GM18909 (cell line): ENCODE results near the gene TUSC2.
"Not testable (repeated sequence)": the region's sequence is repeated elsewhere in the genome, so short reads cannot be mapped to it uniquely, and the experiment has no call there.

Experiments used
- ATAC-seq: cut with Tn5 transposase; IDR thresholded peaks from one replicate; pipeline ENCODE4 v1.9.1; 2021; ENCODE audit warnings: mild to moderate bottlenecking; ENCODE audit not compliant: unreplicated experiment, poor library complexity

Gene TUSC2

DNA sequence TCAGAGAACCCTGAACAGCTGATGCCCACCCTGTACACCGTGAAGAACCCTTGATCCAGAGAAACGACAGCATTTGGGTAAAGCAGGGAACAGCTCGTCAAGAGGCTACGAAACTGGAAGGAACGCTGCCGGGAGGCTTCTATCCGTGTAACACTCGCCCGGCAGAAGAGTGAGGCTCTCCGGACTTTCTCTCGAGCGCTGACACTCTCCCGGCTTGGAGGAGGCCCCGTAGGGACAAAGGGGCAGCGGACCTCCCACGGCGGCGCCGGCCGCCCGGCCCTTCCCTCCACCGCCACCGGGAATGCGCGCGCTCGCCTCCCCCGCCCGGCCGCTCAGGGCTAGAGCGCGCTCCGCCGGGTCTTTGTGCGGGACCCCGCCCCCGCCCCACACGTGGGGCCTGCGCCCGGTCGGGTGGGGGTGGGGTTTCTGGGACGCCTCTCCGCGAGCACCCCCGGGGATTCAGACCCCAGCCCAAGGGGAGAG lies 7.1 kb downstream of the TUSC2 start:
- peak; percentile 52 for ATAC-seq

DNA sequence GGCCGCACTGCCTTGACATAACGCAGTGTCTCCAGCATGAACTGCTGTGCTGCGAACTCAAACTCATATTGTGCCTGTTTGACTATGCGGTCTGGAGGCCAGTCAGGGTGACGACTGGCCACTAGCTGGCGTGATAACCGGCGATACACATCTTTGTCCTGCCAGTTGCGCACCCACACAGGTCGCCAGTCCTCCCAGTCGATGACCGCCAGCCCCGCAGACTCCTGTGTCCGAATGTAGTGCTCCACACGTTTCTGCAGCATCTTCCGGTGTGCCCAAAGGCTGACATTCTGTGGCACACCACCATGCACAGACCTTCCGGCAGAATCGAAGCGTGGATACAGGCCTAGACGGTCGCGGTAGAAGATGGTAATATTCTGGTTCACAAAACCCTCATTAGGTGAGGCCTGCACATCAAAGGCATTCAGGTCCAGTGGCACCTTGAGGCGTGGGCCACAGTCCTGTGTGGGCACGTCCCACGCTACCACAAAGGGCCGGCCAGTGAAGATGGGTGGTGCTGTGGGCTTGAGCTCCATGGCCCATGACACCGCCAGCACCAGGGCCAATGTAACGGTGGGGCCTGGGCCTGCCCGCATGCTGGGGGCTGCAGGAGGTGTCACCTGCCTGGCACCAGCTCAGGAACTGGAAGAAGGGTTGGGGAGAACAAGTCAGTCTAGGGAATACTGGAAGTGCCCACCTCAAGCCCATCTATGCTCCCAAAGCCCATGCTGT lies 8.0 kb downstream of the TUSC2 start:
- ATAC-seq = no peak

DNA sequence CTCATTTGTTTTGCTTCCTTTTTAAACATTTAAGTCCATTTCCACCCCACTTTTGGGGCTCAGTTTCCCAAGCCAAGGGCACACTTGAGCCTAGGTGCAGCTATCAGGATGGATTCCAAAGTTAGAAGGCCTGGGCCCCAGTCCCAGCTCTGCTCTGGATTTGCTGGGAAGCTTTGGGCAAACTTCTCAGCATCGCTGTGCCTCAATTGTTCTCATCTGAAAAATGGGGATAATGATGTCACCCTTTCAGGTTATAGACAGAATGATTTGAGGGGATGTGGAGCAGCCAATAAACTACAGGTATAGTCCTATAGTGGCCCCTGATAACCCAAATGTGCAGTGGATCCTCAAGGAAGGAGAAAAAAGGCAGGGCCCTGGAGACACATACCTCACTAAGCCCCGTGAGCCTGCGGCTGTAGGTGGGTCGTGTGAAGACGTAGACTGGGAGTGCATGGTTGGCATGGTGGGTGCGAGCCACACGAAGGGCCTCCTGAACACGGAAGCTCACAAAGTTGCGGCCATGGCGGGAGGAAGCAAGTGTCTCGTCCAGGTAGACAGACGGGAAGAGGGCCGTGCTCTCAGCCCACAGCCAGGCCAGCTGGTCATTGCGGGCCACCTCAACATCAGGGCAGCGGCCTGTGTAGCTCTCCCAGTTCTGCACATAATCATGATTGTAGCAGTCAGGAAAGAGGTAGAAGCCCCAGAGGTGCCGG lies 8.7 kb downstream of the TUSC2 start:
- no peak for ATAC-seq

DNA sequence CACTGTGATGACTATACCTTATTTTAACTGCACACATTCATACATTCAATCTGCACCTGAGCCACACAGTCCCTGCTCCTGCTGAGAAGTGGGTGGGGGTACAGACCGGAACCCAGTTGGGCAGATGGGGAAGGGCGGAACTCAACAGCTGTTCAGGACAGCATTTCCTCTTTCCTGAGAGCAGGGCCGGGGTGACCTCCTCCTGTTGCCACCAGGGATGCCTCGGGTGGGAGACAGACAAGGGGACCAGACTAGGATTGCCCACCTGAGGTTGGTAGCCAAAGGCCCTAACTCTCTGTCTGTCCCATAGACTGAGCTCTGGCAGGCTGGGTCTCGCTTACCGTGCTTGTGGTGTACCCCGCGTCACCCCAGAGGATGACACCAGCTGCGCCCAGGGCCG lies 9.4 kb downstream of the TUSC2 start:
- ATAC-seq = no peak

DNA sequence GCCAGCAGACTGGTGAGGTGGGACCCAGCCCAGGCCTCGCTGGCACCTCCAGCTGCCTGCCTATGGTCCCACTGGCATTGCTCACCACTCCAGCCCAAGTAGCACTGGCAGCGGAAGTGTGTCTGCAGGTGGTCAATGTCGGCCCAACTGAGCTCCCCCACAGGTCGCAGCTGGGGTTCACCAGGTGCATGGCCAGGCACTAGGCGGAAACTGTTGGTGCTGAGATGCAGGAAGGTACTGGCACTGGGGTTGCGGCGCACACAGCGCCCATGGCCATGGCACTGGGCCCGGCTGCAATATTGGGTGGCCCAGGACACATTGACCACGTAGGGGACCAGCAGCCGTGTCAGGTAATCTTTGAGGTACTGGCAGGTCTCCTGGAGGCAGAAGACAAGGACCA lies 9.9 kb downstream of the TUSC2 start:
- ATAC-seq = no peak

DNA sequence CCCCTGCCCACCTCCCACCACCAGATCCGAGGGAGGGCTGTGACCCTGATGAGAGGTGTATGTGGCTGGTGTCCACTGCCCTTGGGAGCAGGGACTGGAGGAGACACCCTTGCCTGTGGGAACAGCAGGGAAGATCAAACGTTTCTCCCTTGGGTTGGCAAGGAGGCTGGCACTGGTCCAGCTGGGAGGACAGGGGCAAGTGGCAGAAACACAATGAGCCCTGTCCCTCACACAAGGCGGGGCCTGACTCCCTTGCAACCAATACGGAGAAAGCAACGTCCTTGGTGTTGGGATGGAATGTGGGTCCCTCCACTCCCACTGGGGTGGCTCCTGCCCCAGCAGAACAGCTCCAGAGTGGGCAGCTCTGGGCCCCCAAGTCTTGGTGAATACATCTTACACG lies 10.7 kb downstream of the TUSC2 start:
- ATAC-seq = no peak

DNA sequence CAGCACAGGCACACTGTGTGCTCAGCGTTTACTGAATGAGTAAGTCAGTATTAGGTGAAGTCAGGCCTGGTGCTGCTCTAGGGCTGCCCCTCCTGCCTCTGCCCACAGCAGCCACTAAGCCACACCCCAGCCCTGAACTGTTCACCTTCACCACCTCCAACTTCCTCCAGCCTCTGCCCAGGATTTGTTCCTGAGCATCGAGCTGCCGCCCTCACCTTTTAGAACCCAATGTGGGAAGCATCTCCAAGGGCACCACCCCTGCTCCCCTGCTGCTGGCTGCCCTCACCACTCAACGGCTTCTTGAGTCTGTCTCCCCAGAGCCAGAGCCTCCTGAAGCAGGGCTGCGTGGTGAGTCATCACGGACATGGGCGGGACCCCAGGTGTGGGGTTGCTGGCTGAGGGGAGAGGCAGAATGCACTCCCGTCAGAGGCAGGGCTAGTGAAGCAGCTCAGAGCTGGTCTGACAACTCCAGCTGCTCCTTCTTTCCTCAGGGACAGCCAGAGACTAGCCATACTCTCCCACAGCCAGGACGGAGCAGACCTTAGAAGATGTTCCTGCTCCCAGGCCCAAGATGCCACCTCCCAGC lies 11.3 kb downstream of the TUSC2 start:
- no peak for ATAC-seq

DNA sequence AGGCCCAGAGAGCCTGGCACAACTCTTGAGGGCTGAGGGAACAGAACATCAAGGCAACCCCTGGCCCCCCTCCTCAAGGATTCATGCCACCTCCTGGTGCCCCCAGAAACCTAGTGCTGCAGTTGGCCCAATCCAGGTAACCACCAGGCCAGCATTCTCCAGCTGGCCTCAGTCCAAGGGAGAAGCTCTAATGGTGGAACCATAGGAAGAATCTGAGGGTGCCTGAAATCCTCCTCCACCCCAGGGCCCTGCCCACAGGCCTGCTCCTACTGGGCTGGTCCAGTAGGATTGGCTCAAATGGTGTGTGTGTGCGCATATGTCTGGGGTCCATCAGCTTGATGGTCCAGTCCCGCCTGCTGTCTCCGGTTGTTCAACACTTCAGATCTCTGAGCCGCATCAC lies 13.2 kb downstream of the TUSC2 start:
- no peak for ATAC-seq

DNA sequence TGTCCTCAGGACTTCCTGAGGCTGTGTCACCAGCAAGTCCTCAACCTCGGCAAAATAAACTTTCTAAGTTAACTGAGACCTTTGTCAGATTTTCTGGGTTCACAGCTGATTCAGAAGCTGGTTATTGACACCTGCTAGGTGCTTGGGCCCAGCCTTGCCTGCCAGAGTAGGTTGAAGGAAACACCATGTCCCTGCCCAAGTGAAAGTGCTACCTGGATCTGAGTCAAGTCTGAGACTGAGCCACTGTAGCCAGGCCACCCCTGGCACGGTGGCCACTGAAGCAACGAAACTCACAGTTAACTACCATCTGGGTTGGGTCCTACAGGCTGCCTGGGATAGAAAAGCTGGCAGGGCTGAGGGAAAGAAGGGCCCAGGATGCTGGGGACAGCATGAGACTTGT lies 13.7 kb downstream of the TUSC2 start:
- no peak for ATAC-seq

DNA sequence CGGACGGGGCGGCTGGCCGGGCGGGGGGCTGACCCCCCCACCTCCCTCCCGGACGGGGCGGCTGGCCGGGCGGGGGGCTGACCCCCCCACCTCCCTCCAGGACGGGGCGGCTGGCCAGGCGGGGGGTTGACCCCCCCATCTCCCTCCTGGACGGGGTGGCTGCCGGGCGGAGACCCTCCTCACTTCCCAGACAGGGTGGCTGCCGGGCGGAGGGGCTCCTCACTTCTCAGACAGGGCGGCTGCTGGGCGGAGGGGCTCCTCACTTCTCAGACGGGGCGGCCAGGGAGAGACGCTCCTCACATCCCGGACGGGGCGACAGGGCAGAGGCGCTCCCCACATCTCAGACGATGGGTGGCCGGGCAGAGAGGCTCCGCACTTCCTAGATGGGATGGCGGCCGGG lies 16.0 kb downstream of the TUSC2 start:
- ATAC-seq = not testable (repeated sequence)

DNA sequence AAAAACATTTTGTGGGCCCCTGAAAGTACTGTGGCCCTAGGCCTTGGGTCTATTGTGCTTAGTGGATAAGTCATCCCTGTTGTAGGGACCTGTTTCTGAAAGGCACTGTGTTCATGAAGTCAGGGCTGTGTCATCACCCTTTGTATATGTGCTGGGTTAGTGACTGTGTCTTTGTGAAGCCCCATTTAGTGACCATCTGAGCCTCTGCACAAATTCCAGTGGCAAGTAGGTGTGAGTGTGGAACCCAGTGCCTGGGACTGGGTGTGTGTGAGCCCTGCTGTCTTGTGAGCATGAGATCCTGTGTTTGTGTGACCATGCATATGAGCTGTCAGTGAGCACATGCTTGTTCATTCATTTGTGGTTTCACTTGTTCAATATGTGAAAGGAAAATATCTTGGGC lies 23.4 kb downstream of the TUSC2 start:
- no peak for ATAC-seq

DNA sequence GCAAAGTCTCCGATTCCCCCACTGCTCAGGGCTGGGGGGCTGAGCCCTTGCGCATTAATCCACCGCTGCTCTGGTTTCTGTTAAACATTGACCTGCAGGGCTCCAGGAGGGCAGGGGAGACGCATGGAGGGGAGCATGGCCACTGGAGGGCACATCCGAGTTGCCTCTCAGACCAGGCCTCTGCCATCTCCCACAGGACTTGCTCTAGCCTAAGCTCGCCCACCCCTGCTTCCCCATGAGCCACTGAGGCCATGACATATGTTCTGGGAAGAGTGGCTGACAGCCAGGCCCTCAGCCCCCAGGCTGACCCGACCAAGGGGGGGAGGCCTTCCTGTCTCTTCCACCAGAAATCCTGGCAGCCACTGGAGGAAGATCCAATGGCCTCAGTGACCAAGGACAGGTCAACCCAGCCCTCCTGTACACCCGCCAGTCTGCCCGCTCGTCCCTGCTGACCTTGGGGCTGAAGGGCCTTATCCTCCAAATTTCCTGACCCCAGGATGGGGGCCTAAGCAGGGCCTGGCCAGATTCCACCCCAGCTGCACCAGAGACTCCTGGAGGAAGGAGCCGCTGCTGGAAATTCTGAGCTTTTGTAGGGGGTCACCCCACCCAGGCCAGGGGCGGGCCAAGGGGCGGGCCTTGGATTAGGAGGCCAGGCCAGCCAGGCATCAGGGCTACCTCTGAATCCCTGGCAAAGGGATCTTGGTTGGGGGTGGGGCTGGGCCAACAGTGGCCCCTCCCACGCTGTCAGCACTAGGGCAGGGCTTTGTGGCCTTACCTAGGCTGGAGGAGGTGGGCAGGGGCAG lies 24.8 kb downstream of the TUSC2 start, which contains the start of gene HYAL1:
HYAL1 (minus strand) TSS at position 562 of the 803 bp plus-strand sequence. CDS start 618 bp downstream, outside the sequence.
- no peak for ATAC-seq

DNA sequence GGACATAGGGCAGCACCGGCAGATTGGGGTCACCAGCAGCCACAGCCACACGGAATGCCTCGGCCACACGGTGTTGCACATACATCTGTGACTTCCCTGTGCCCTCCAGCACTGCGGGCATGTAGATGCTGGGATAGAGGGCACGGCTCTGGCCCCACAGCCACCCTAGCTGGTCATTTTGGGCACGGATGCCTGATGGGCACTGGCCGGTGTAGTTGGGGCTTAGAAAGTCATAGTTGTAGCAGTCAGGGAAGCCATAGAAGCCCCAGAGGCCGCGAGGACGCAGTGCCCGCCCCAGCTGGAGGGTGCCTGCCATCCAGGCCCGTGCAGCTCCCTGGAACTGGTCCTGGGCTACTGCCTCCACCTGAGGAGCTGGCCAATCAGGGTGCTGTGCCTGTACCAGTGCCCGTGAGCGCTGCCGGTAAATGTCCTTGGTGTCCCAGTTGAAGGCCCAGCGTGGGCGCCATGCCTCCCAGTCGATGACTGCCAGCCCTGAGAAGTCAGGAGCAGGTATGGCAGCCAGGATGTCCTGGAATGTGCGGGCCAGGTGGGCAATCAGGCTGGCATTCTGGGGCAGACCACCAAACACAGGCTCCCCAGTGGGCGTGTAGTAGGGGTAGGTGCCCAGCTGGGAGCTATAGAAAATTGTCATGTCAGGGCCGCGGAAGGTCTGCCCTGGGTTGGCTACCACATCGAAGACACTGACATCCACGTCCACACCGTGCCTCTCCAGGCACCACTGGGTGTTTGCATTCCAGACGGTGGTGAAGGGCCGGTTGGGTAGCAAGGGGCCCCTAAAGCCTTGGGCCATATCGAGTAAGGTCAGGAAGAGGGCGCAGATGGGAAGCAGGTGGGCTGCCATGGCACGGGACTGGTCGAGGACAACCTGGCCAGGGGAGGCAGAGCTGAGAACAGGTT lies 25.7 kb downstream of the TUSC2 start:
- ATAC-seq = no peak

DNA sequence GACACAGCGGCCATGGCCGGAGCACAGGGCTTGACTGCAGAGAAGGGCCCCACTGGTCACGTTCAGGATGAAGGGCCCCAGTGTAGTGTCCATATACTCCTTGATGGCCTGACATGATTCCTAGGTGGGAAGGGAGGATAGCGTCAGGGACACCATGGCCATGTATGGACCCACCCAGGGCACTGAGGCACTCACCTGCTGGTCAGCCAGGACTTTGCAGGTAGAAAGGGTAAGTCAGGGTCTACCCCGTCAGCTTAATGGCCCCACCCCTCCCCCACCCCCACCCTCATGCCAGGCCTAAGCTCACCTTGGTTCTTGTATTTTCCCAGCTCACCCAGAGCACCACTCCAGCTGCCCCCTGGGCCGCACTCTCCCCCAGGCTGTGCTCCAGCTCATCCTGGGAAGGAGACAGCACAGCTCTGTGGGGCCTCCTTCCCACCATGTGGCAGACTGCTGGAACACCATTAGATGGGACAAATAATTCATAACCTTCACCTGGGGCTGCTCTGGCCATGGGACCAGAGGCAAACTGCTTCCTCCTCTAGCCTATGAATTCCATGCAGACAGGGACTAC lies 27.3 kb downstream of the TUSC2 start:
- no peak for ATAC-seq

DNA sequence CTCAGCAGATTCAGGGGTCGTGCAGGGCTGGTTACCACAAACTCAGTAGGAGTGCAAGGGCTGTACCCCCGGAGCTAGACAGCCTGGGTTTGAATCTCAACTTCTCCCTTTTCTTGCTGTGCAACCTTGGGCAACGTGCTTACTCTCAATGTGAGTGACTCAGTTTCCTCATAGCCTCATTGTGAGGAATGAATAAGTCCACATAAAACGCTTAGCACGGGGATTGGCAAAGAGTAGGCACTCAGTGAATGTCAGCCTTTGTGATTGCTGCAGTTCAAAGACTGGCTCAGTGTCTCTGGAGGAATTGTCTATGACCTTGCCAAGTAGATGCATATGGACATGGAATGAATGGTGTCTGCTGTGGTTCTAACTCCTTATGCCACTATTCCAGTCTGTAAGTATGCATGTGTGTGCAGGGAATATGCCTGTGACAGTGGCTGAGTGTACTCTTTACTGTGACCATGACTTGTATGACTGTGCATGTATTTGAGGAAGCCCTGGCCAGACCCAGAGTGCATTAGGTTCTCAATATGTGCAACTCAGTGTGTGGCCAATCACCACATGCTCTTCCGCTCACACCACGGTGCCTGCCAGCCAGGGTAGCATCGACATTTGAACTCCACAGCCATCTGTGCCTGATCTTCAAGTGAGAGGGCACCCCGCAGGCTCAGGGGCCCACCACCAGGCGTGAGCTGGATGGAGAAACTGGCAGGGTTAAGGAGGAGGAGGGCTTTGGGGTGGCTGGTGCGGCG lies 27.9 kb downstream of the TUSC2 start:
- ATAC-seq = no peak

DNA sequence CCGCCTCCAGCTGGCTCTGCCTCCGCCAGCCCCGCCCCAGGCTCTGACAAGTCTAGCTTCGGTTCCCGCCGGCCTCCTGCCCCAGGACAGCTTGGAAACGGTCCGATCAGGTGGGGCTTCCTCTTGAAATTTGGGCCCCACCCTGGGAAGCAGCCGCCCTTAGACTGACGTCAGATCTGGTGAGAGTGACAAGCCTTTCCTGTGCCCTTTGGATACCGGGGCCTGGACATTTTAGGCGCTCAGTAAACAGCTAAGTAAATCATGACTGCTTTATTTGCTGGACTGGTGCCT lies 28.4 kb downstream of the TUSC2 start:
- ATAC-seq = no peak

DNA sequence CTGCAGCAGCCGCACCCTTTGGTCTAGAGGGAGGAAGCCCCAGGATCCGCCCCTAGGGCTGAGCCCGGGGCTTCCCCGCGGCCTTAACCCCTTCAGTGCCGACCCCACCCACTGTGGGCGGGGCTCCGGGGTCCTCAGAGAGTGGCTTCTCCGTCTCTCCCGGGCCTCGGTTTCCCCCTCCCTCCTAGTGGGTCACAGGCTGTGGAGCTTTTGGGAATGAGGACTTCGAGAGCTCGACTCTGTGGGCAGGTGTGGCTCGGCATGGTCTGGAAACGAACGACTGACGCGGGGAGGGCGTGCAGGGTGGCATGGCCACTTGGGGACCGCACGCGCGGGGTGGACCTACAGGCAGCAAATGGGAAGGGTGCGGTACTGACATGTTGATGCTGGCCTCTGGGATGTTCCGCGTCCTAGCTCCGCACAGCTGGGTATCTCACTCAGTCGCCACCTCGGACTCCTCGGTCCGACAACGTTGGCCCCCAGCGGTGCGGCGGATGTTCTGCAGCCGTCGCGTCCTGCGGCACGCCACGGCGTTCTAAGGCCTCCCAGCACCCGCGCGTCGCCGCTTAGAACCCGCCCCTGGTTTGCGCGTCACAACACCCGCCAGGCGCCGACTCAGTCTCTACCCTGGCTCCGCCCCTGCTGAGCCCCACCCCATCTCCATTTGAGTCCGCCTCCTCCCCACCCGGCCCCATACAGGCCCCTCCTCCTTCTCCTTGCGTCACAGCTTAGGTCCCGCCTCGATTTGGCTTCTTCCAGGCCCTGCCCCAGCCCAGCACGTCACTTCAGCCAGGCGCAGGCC lies 29.0 kb downstream of the TUSC2 start, which contains the start of the genes HYAL3 and NAA80:
HYAL3 (minus strand) TSS at position 570 of the 802 bp plus-strand sequence. CDS start 3,803 bp downstream, outside the sequence.
NAA80 (minus strand) TSS at position 570 of the 802 bp plus-strand sequence. CDS start 1,942 bp downstream, outside the sequence.
- ATAC-seq = peak; percentile 86
